HEK293T (cell line): ENCODE results near the gene DMWD.

Source experiments
- CTCF ChIA-PET: fragments of 350-600 bp; formaldehyde crosslinking; extraction: SDS; loops from one replicate; lab custom pipeline; 2021; ENCODE audit warnings: antibody characterized with exemption, inconsistent platforms; lab: Yijun Ruan, JAX
- POLR2A ChIA-PET: fragments of 350-600 bp; formaldehyde crosslinking; extraction: SDS; loops from one replicate; lab custom pipeline; 2020; ENCODE audit warnings: antibody characterized with exemption, inconsistent platforms; lab: Yijun Ruan, JAX
- DNase-seq: peaks from one replicate; pipeline ENCODE4 v3.0.0; 2012; ENCODE audit warnings: mixed read lengths; ENCODE audit errors: extremely low spot score
- ARNT ChIP-seq: fragments of 450-650 bp; IDR thresholded peaks from 2 replicates; pipeline ENCODE4 v1.6.1; 2017; ENCODE audit warnings: mild to moderate bottlenecking
- BHLHE40 ChIP-seq: fragments of 450-650 bp; IDR thresholded peaks from 2 replicates; pipeline ENCODE4 v1.6.1; 2016; ENCODE audit warnings: mild to moderate bottlenecking, moderate library complexity, borderline replicate concordance
- CTBP1 ChIP-seq: fragments of 450-650 bp; IDR thresholded peaks from 2 replicates; pipeline ENCODE4 v1.6.1; 2016; ENCODE audit warnings: borderline replicate concordance
- ELF4 ChIP-seq: fragments of 450-650 bp; IDR thresholded peaks from 2 replicates; pipeline ENCODE4 v1.6.1; 2017; ENCODE audit warnings: antibody characterized with exemption
- FOXA1 ChIP-seq: fragments of 450-650 bp; IDR thresholded peaks from 2 replicates; pipeline ENCODE4 v1.6.1; 2016; ENCODE audit warnings: mild to moderate bottlenecking
- FOXK2 ChIP-seq: fragments of 450-650 bp; IDR thresholded peaks from 2 replicates; pipeline ENCODE4 v1.6.1; 2016; ENCODE audit warnings: mild to moderate bottlenecking
- FOXM1 ChIP-seq: fragments of 450-650 bp; IDR thresholded peaks from 2 replicates; pipeline ENCODE4 v1.6.1; 2017; ENCODE audit warnings: mild to moderate bottlenecking, borderline replicate concordance
- HDGF ChIP-seq: fragments of 450-650 bp; IDR thresholded peaks from 2 replicates; pipeline ENCODE4 v1.6.1; 2017; ENCODE audit warnings: antibody characterized with exemption, borderline replicate concordance
- L3MBTL2 ChIP-seq: fragments of 450-650 bp; conservative IDR thresholded peaks from 2 replicates; pipeline ENCODE4 v1.6.1; 2016; ENCODE audit warnings: mild to moderate bottlenecking
- LEF1 ChIP-seq: fragments of 450-650 bp; IDR thresholded peaks from 2 replicates; pipeline ENCODE4 v1.6.1; 2017; ENCODE audit warnings: mild to moderate bottlenecking, borderline replicate concordance
- NFRKB ChIP-seq: fragments of 450-650 bp; IDR thresholded peaks from 2 replicates; pipeline ENCODE4 v1.6.1; 2016; ENCODE audit warnings: mild to moderate bottlenecking, moderate library complexity
- PKNOX1 ChIP-seq: fragments of 450-650 bp; IDR thresholded peaks from 2 replicates; pipeline ENCODE4 v1.6.1; 2016
- SP1 ChIP-seq: fragments of 450-650 bp; IDR thresholded peaks from 2 replicates; pipeline ENCODE4 v1.6.1; 2017
- SUZ12 ChIP-seq: fragments of 450-650 bp; IDR thresholded peaks from 2 replicates; pipeline ENCODE4 v1.6.1; 2016; ENCODE audit warnings: mild to moderate bottlenecking
- TARDBP ChIP-seq: fragments of 450-650 bp; IDR thresholded peaks from 2 replicates; pipeline ENCODE4 v1.6.1; 2016
- ZNF384 ChIP-seq: fragments of 450-650 bp; IDR thresholded peaks from 2 replicates; pipeline ENCODE4 v1.6.1; 2016

DMWD gene

GRCh38 chr19:45817725-45818301 is 25.2 kb upstream of the DMWD start:
- CTCF ChIA-PET: interaction anchor here (1.4 to 1.8 kb wide), 2 partner anchors 10 to 260 kb away, joined by 4 to 6 read pairs; no protein-coding TSS in a partner anchor
- DNase-seq: no peak
- TF ChIP-seq SUZ12 (no peak), NFRKB (no peak), TARDBP (no peak), SP1 (no peak), ELF4 (no peak), ARNT (no peak), ZNF384 (no peak), FOXK2 (no peak), HDGF (no peak), FOXM1 (no peak), PKNOX1 (no peak), FOXA1 (no peak), L3MBTL2 (no peak), LEF1 (no peak), BHLHE40 (no peak), CTBP1 (no peak)
- POLR2A ChIA-PET: no interaction called here

GRCh38 chr19:45817010-45817724 is 24.5 kb upstream of the DMWD start:
- ChIA-PET CTCF (interaction anchor here (0.5 to 1.8 kb wide), 20 partner anchors 8 to 272 kb away, joined by 3 to 7 read pairs (median 4); partner anchors contain the start of gene SIX5), POLR2A (interaction anchor here (0.9 to 1.0 kb wide), 2 partner anchors 46 to 48 kb away, joined by 4 to 5 read pairs; partner anchors contain the start of genes SIX5 and SYMPK)
- TF ChIP-seq PKNOX1: no peak
- no peak for TF ChIP-seq CTBP1
- no peak for TF ChIP-seq NFRKB
- no peak for TF ChIP-seq ELF4
- TF ChIP-seq L3MBTL2: no peak
- TF ChIP-seq ZNF384: peak; percentile 99
- TF ChIP-seq FOXM1: no peak
- DNase-seq: peak; percentile 98

GRCh38 chr19:45816236-45817009 is 23.8 kb upstream of the DMWD start:
- CTCF ChIA-PET: interaction anchor here (0.5 to 1.8 kb wide), 20 partner anchors 8 to 273 kb away, joined by 3 to 7 read pairs (median 4); partner anchors contain the start of gene SIX5
- POLR2A ChIA-PET: interaction anchor here (0.9 to 1.0 kb wide), 2 partner anchors 47 kb away, joined by 4 to 5 read pairs; partner anchors contain the start of genes SIX5 and SYMPK
- no peak for TF ChIP-seq FOXK2
- TF ChIP-seq SP1: no peak
- no peak for TF ChIP-seq CTBP1
- no peak for TF ChIP-seq ELF4
- no peak for TF ChIP-seq ARNT
- TF ChIP-seq TARDBP: no peak
- no peak for TF ChIP-seq ZNF384
- TF ChIP-seq SUZ12: no peak
- no peak for TF ChIP-seq L3MBTL2
- no peak for TF ChIP-seq NFRKB
- no peak for TF ChIP-seq BHLHE40
- TF ChIP-seq HDGF: no peak
- no peak for TF ChIP-seq LEF1
- TF ChIP-seq FOXA1: no peak
- TF ChIP-seq FOXM1: no peak
- TF ChIP-seq PKNOX1: no peak
- DNase-seq: no peak

- DNase-seq: no peak
- POLR2A ChIA-PET: no interaction called here
- TF ChIP-seq ELF4 (no peak), TARDBP (no peak)
- CTCF ChIA-PET: interaction anchor here (1.5 kb wide), 1 partner anchor 46 kb away, joined by 5 read pairs; the partner anchor contains the start of gene SIX5
Measured at GRCh38 chr19:45815481-45816216, 23.0 kb upstream of the DMWD start.

- ChIA-PET CTCF (no interaction called here), POLR2A (no interaction called here)
- no peak for TF ChIP-seq SP1
- no peak for TF ChIP-seq FOXK2
- TF ChIP-seq TARDBP: no peak
- no peak for TF ChIP-seq ELF4
- TF ChIP-seq FOXM1: no peak
- no peak for TF ChIP-seq SUZ12
- no peak for TF ChIP-seq L3MBTL2
- TF ChIP-seq HDGF: no peak
- no peak for TF ChIP-seq ZNF384
- no peak for TF ChIP-seq LEF1
- TF ChIP-seq CTBP1: no peak
- no peak for TF ChIP-seq FOXA1
- TF ChIP-seq BHLHE40: no peak
- TF ChIP-seq ARNT: no peak
- no peak for TF ChIP-seq NFRKB
- no peak for TF ChIP-seq PKNOX1
- no peak for DNase-seq
Measured at GRCh38 chr19:45814851-45815480, 22.3 kb upstream of the DMWD start, which contains the start of gene RSPH6A. Gene RSPH6A, minus strand, starts transcription at chr19:45815308. Its CDS starts 132 bp downstream, at chr19:45815176.
